Mesodermal cell (in vitro differentiated cells): ENCODE data around the gene CCDC85C.
A peak's percentile ranks its signal among the peaks of the same experiment; 100 is the strongest.

Experiments used
- H3K27ac ChIP-seq: 2 replicates; pipeline ENCODE4 v1.7.0; 2013; ENCODE audit warnings: mild to moderate bottlenecking, low read depth, low read length, moderate library complexity; ENCODE audit not compliant: severe bottlenecking
- H3K36me3 ChIP-seq: 2 replicates; pipeline ENCODE4 v1.7.1; 2013; ENCODE audit warnings: mild to moderate bottlenecking, low read length, moderate library complexity; ENCODE audit not compliant: control insufficient read depth, insufficient read depth
- H3K4me1 ChIP-seq: one replicate; pipeline ENCODE4 v1.7.1; 2013; ENCODE audit warnings: mild to moderate bottlenecking, low read length; ENCODE audit not compliant: insufficient read depth, control insufficient read depth, poor library complexity, severe bottlenecking
- H3K4me3 ChIP-seq: 2 replicates; pipeline ENCODE4 v1.7.0; 2013; ENCODE audit warnings: low read length, control low read depth, mild to moderate bottlenecking; ENCODE audit not compliant: insufficient read depth, poor library complexity, severe bottlenecking; ENCODE audit errors: extremely low read depth
- H3K9me3 ChIP-seq: 2 replicates; pipeline ENCODE4 v1.7.1; 2013; ENCODE audit warnings: mild to moderate bottlenecking, low read length, moderate library complexity; ENCODE audit not compliant: control insufficient read depth
- WGBS, 2 experiments: methylation state at CpG; one replicate each; pipeline ENCODE4 v1.1.5; 2013; ENCODE audit warnings: missing lambda C conversion rate in 2 of 2; ENCODE audit not compliant: insufficient coverage in 2 of 2; 5-methylcytosine and 5-hydroxymethylcytosine counted together

Gene CCDC85C

DNA sequence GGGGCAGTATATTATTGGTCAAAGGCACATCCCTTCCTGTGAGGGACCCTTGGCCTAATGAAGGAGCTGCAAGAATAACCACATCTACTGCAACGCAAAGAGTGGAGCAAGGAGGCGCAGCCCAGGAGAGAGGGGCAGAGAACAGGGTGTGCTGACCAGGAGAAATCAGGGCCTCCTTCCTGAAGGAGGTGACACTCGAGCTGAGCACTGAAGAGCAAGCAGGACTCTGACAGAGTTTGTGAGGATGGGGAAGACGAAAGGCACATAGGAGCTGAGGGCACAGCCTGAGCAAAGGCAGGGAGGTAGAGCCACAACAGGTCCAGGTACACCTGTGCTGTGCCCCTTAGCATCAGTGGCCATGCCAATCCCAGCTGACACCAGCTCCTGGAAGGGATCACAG lies 60.6 kb downstream of the CCDC85C start:
- Histone ChIP-seq H3K9me3 (no peaks in the 10 kb centered on the region), H3K4me1 (peaks cover 38% of the 10 kb centered on the region), H3K36me3 (no peaks in the 10 kb centered on the region), H3K4me3 (no peak overlapping the region), H3K27ac (no peak overlapping the region)
- 77 to 88% methylated on average over 3 to 4 of the region's 4 CpGs for WGBS, 2 experiments

DNA sequence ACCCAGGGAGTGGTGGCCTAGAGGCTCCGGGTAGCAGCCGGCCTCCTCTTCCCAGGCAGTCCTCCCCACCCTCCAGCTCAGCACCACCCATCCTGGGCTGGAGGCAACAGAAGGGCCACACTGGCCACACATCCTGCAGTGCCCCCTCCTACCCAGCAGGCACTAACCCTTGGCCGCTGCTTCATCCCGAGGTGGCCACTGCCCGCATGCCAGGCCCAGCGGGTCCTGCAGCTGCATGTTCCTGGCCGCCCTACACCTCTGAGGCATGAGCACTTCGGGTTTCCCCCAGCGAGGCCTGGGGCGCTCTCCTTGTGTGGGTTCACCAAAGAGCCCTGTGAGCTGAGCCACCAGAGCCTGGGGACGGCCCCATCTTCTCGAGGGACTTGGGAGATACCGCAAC lies 61.4 kb downstream of the CCDC85C start:
- Histone ChIP-seq H3K36me3 (no peaks in the 10 kb centered on the region), H3K4me1 (peaks cover 46% of the 10 kb centered on the region), H3K27ac (no peak overlapping the region), H3K9me3 (no peaks in the 10 kb centered on the region), H3K4me3 (no peak overlapping the region)
- WGBS, 2 experiments: 94% methylated on average over 10 to 11 of the region's 13 CpGs

DNA sequence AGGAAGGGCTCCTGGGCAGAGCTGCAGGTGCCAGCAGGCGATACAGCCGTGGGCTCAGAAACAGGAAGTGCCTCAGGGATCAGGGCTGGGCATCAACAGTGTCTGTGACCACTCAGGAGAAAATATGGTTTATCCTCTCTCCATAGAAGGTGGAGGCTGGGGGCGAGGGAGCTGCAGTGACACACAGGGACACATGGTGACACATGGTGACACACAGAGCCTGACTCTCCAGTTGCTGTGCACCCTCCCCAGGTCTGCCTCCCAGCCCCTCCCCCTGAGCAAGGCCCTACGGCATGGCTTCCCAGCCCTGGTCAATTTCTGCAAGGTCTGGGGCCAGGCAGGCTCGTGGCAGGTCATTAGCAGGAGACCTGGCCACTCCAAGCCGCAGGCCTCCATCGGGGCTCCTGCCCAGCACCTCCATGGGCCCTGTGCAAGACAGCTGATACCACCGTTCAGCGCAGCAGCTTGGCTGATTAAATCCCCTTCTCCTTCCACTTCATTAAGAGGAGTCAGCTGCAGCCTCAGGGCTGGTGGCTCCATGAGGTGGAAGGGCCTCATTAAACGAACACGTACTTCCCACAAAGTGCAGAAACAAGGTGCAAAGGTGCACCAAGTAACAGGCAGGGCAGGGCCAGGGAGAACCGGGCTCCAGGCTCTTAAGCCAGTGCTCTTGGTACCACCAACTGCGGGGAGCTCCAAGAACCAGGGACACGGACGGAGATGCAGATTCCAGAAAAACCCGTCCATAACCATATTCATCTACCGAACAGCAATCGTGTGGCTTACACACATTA lies 62.1 kb downstream of the CCDC85C start:
- Histone ChIP-seq H3K4me3 (no peak overlapping the region), H3K36me3 (no peaks in the 10 kb centered on the region), H3K27ac (no peak overlapping the region), H3K4me1 (peaks cover 51% of the 10 kb centered on the region), H3K9me3 (no peaks in the 10 kb centered on the region)
- WGBS, 2 experiments: 91 to 95% methylated on average over 15 to 17 of the region's 18 CpGs

DNA sequence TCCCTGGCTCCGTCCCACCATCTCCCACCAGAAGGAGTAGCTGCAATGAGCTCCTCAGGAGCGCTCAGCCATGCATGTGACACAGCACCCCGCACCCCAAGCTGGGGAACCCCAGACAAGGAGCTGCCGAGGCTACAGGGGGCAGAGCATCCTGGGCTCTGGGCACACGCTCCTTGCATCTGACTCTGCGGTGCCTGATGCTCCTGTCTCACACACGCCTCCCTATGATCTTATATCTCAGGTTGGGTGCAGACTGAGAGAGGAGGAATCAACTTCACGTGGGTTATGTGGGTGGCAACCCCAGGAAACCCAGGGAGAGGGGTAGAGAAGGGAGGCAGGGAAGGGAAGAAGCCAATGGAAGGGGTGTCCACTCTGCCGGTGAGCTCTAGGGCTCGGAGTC lies 62.8 kb downstream of the CCDC85C start:
- no peaks in the 10 kb centered on the region for H3K9me3 ChIP-seq
- H3K4me1 ChIP-seq: peaks cover 55% of the 10 kb centered on the region
- no peak overlapping the region for H3K4me3 ChIP-seq
- 88 to 95% methylated on average over 7 to 8 of the region's 10 CpGs for WGBS, 2 experiments
- no peak overlapping the region for H3K27ac ChIP-seq
- no peaks in the 10 kb centered on the region for H3K36me3 ChIP-seq

DNA sequence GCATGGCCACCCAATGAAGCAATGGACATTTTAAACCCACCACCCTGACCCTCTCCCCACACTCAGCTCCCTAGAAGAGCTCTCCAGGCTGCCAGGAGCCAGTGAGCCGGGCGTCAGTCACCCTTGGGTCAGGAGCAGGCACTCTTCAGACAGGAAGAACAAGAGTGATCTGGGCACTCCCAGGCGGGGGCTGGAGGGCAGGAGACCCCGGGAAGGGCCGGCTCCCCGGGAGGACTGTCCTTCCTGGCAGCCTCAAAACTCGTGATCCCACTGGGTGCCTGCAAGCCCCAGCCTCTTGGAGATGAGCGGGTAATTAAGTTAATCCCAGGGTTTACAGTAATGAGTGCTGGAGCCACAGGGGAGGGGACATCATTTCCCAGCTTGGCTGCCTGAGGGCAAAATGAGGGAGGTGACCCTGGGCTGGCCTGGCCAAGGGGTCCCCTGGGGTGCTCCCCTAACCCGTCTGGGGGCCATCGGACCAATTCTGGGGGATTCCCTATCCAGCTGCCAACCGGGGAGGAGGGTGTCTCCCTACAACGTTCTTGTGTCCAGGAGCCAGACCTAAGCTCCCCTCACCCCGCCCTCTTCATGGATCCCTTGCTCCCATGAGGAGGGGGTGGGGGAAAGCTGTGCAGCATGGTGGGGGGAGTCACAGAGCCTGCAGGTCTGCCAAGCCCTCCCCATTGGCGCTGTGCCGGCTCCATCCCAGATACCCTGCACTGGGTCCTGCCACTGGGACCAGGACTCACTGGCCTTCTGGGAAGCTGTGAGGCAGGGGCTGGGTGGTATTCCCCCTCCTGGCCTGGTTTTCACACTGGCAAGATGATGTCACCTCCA lies 63.6 kb downstream of the CCDC85C start:
- Histone ChIP-seq H3K27ac (peak overlapping the region; percentile 36), H3K36me3 (no peaks in the 10 kb centered on the region), H3K4me3 (no peak overlapping the region), H3K4me1 (peaks cover 53% of the 10 kb centered on the region), H3K9me3 (no peaks in the 10 kb centered on the region)
- WGBS, 2 experiments: 78 to 83% methylated on average over 10 to 11 of the region's 15 CpGs

DNA sequence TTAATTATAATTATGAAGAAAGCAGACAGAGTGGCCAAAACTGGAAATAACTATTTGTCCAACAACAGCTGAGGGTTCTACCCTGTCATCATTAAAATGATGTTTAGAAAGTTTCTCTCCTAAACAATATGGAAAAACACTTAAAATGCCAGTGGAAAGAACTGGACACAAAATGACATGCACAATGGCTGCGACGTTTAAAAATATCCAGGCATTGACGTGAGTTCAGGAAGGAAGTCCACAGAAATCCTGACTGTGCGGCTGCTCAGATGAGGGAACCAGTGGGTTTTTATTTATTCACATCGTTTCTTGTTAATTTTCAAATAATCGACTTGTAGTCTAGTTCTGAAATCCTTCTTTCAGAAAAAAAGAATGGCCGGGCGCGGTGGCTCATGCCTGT lies 64.5 kb downstream of the CCDC85C start:
- no peak overlapping the region for H3K4me3 ChIP-seq
- WGBS, 2 experiments: 91 to 96% methylated on average over 6 to 9 of the region's 9 CpGs
- H3K27ac ChIP-seq: no peak overlapping the region
- H3K36me3 ChIP-seq: no peaks in the 10 kb centered on the region
- peaks cover 61% of the 10 kb centered on the region for H3K4me1 ChIP-seq
- H3K9me3 ChIP-seq: no peaks in the 10 kb centered on the region

DNA sequence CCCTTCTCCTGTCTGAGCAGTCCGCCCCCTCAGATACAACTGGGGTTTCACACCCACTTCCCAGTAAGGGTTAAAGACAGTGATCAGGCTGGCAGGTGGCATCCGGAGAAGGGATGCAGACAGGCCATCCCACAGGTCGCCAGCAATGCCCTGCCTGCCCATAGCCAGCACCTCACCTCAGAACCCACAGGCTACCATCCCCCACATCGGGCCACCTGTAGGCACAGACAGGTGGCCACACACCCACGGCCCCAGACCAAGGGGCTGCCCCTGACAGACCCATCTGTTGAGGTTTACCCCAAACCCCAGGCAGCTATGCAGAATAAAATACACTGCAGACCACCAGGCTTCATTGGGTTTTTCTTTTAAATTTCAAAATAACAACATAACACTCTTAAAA lies 65.3 kb downstream of the CCDC85C start:
- no peaks in the 10 kb centered on the region for H3K9me3 ChIP-seq
- no peaks in the 10 kb centered on the region for H3K36me3 ChIP-seq
- H3K27ac ChIP-seq: no peak overlapping the region
- H3K4me1 ChIP-seq: peaks cover 64% of the 10 kb centered on the region
- no peak overlapping the region for H3K4me3 ChIP-seq
- WGBS, 2 experiments: 75 to 83% methylated on average over 5 of the region's 5 CpGs

DNA sequence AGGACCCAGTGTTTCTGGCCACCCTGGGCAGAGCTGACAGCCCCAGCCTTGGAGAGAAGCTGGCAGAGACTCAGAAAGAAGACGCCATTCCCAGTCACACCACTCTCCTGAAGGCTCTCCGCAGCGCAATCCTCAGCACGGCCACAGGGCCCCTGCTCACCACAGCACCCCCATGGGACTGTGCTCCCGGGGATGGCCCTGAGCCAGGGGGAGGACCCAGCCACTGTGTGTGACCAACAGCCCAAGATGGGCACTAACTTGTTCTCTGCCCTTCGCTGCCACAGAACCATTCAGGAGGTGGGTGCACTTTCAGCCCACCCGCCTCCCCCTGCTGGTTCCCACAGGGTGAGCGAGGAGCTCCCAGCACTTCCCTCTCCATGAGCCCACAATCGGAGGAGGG lies 65.7 kb downstream of the CCDC85C start:
- Histone ChIP-seq H3K4me1 (peaks cover 64% of the 10 kb centered on the region), H3K4me3 (no peak overlapping the region), H3K27ac (no peak overlapping the region), H3K9me3 (no peaks in the 10 kb centered on the region), H3K36me3 (no peaks in the 10 kb centered on the region)
- 71 to 76% methylated on average over 7 to 8 of the region's 9 CpGs for WGBS, 2 experiments

DNA sequence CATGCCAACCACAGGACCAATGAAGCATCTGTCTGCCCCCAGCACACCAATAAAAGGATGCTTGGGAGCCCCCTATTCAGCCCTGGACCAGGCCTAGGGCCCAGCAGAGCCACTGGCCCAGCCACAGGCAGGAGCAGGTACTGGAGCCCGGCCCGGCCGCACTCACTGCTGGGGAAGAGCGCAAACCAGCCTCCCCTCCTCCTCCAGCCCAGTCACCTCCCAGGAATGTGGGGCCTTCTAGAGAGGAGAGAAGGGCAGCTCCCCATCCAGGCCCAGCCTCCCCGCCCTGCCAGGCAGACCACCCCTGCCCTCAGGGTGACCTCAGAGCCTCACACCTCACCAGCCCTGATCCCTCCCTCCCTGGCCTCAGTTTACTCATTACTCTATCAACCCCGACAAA lies 66.6 kb downstream of the CCDC85C start:
- Histone ChIP-seq H3K4me1 (peaks cover 60% of the 10 kb centered on the region), H3K4me3 (no peak overlapping the region), H3K36me3 (no peaks in the 10 kb centered on the region), H3K9me3 (no peaks in the 10 kb centered on the region), H3K27ac (no peak overlapping the region)
- 47% methylated on average over 3 of the region's 6 CpGs; no CpG with 5 or more reads in 1 of the 2 experiments for WGBS, 2 experiments

DNA sequence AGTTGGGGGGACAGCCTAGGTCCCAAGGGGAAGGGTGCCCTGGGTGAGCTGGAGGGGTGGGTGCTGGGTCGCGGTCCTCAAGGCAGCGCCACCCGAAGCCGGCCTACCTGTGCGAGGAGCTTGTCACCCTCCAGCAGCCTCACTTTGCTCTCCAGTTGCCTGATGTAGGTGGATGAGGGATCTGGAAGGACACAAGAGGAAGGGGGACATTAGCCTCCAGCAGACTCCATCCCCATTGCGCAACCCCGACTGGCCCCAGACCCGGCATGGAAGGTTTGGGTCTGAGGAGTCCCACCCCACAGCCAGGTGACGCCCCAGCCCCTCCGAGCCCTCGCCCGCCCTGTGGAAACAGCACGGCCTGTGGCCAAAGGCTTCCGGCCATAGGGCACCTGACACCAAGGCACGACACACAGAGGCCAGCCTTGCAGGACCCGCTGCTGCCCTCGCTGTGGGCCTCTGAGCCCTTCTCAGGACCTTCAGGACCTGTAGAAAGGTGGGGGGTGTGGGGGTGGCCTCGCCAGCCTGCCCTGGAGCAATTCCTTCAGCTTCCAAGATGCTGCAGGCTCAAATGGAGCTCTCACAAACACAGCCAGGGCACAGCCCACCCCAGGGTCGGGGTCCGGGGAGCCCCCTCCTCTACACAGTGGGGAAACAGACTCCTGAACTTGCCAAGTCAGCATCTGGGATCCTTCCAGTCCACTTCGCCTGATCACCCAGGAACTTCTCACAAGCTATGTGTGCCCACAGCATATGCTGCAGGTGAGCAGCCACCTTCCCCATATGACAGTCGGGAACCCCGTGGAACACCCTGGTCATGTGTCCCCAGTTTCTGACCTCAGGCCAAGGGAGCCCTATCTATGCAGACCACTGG lies 67.9 kb downstream of the CCDC85C start:
- Histone ChIP-seq H3K9me3 (no peaks in the 10 kb centered on the region), H3K27ac (no peak overlapping the region), H3K36me3 (no peaks in the 10 kb centered on the region), H3K4me1 (peaks cover 57% of the 10 kb centered on the region), H3K4me3 (no peak overlapping the region)
- 94 to 96% methylated on average over 13 to 17 of the region's 24 CpGs for WGBS, 2 experiments
